GM19372 (cell line): ENCODE results near the gene KRTAP12-1.
"Not testable (repeated sequence)": the region's sequence is repeated elsewhere in the genome, so short reads cannot be mapped to it uniquely, and the experiment has no call there.

Experiments
- ATAC-seq: cut with Tn5 transposase; IDR thresholded peaks from one replicate; pipeline ENCODE4 v1.9.1; 2021; ENCODE audit warnings: mild to moderate bottlenecking, low read depth, moderate library complexity; ENCODE audit not compliant: unreplicated experiment

Gene KRTAP12-1

GRCh38 chr21:44671911-44672310, 10.1 kb downstream of the KRTAP12-1 start:
- no peak for ATAC-seq

GRCh38 chr21:44670642-44671432, 11.1 kb downstream of the KRTAP12-1 start:
- ATAC-seq, result no peak

- no peak for ATAC-seq
Observed at GRCh38 chr21:44667612-44668011, 14.4 kb downstream of the KRTAP12-1 start.

GRCh38 chr21:44666401-44667320, 15.3 kb downstream of the KRTAP12-1 start, which contains the start of gene KRTAP12-2:
TSS of gene KRTAP12-2 (minus strand) at chr21:44666927. CDS start at chr21:44666886, 41 bp downstream.
- no peak for ATAC-seq

GRCh38 chr21:44664691-44665090, 17.3 kb downstream of the KRTAP12-1 start:
- no peak for ATAC-seq

- not testable (repeated sequence) for ATAC-seq
Observed at GRCh38 chr21:44661567-44661966, 20.4 kb downstream of the KRTAP12-1 start.

GRCh38 chr21:44658913-44659595, 22.9 kb downstream of the KRTAP12-1 start:
- no peak for ATAC-seq

- ATAC-seq, result no peak
Observed at GRCh38 chr21:44658541-44658910, 23.4 kb downstream of the KRTAP12-1 start.

GRCh38 chr21:44657635-44658540, 24.1 kb downstream of the KRTAP12-1 start, which contains the start of gene KRTAP12-3:
TSS of gene KRTAP12-3 (plus strand) at chr21:44657932. CDS start at chr21:44657980, 48 bp downstream.
- no peak for ATAC-seq

- ATAC-seq, result no peak
Observed at GRCh38 chr21:44656868-44657267, 25.1 kb downstream of the KRTAP12-1 start.

- no peak for ATAC-seq
Observed at GRCh38 chr21:44654576-44655175, 27.3 kb downstream of the KRTAP12-1 start, which contains the start of gene KRTAP12-4. TSS of gene KRTAP12-4 (minus strand) at chr21:44654659. CDS start at chr21:44654614, 45 bp downstream.

GRCh38 chr21:44653656-44654575, 28.0 kb downstream of the KRTAP12-1 start:
- no peak for ATAC-seq

- no peak for ATAC-seq
Observed at GRCh38 chr21:44653123-44653522, 28.8 kb downstream of the KRTAP12-1 start.

- ATAC-seq, result no peak
Observed at GRCh38 chr21:44650973-44651675, 30.8 kb downstream of the KRTAP12-1 start.

- no peak for ATAC-seq
Observed at GRCh38 chr21:44650265-44650972, 31.5 kb downstream of the KRTAP12-1 start.

GRCh38 chr21:44649521-44650100, 32.4 kb downstream of the KRTAP12-1 start:
- ATAC-seq, result no peak
